Neuron (in vitro differentiated cells): ENCODE data around the gene SHC2.
A peak's percentile ranks its signal among the peaks of the same experiment; 100 is the strongest.

Source experiments
- H2AFZ ChIP-seq: one replicate; pipeline ENCODE4 v1.6.1; 2013; ENCODE audit warnings: low read depth, mild to moderate bottlenecking, inconsistent platforms, low read length, moderate library complexity
- H3K27me3 ChIP-seq: one replicate; pipeline ENCODE4 v1.6.1; 2013; ENCODE audit warnings: low read length; ENCODE audit not compliant: insufficient read depth
- H3K36me3 ChIP-seq: one replicate; pipeline ENCODE4 v1.6.1; 2013; ENCODE audit warnings: low read length; ENCODE audit not compliant: insufficient read depth
- H3K4me1 ChIP-seq: one replicate; pipeline ENCODE4 v1.6.1; 2013; ENCODE audit warnings: low read length; ENCODE audit not compliant: insufficient read depth
- H3K4me3 ChIP-seq: 2 replicates; pipeline ENCODE4 v1.5.1; 2013; ENCODE audit warnings: mild to moderate bottlenecking, low read length, moderate library complexity
- H3K9me3 ChIP-seq: one replicate; pipeline ENCODE4 v1.6.1; 2013; ENCODE audit warnings: low read length

The SHC2 gene

GRCh38 chr19:460877-461720 lies at the start of gene SHC2:
Gene SHC2, minus strand, starts transcription at chr19:461033. Its CDS starts 37 bp downstream, at chr19:460996.
- Histone ChIP-seq H3K9me3 (peaks cover 5% of the 10 kb centered on the region), H3K27me3 (peaks cover 12% of the 10 kb centered on the region), H2AFZ (peak within 1 kb of the TSS; percentile 37), H3K4me1 (peaks cover 10% of the 10 kb centered on the region), H3K36me3 (no peaks in the 10 kb centered on the region), H3K4me3 (peak within 1 kb of the TSS; percentile 71)

- peak overlapping the region; percentile 73 for H3K4me3 ChIP-seq
- no peak overlapping the region for H2AFZ ChIP-seq
- no peaks in the 10 kb centered on the region for H3K27me3 ChIP-seq
- no peaks in the 10 kb centered on the region for H3K36me3 ChIP-seq
- H3K4me1 ChIP-seq: peaks cover 17% of the 10 kb centered on the region
- no peaks in the 10 kb centered on the region for H3K9me3 ChIP-seq
Observed at GRCh38 chr19:508204-509150, 47.6 kb upstream of the SHC2 start.

- Histone ChIP-seq H2AFZ (peak within 1 kb of the TSS; percentile 87), H3K27me3 (no peaks in the 10 kb centered on the region), H3K4me3 (peak within 1 kb of the TSS; percentile 73), H3K9me3 (no peaks in the 10 kb centered on the region), H3K36me3 (no peaks in the 10 kb centered on the region), H3K4me1 (peaks cover 13% of the 10 kb centered on the region)
Observed at GRCh38 chr19:507286-508203, 46.7 kb upstream of the SHC2 start, which contains the start of gene TPGS1. Gene TPGS1, plus strand, starts transcription at chr19:507497. Its CDS starts 10 bp downstream, at chr19:507507.

- peaks cover 13% of the 10 kb centered on the region for H3K4me1 ChIP-seq
Observed at GRCh38 chr19:506404-507285, 45.8 kb upstream of the SHC2 start.

GRCh38 chr19:504616-505015 lies 43.8 kb upstream of the SHC2 start:
- H3K4me1 ChIP-seq: peaks cover 9% of the 10 kb centered on the region
- H3K36me3 ChIP-seq: no peaks in the 10 kb centered on the region
- peaks cover 2% of the 10 kb centered on the region for H3K27me3 ChIP-seq
- no peak overlapping the region for H3K4me3 ChIP-seq
- H2AFZ ChIP-seq: no peak overlapping the region
- no peaks in the 10 kb centered on the region for H3K9me3 ChIP-seq

More at GRCh38 chr19:506404-507285, 45.8 kb upstream of the SHC2 start:
- Histone ChIP-seq H2AFZ (peak overlapping the region; percentile 87), H3K27me3 (no peaks in the 10 kb centered on the region), H3K36me3 (no peaks in the 10 kb centered on the region), H3K9me3 (no peaks in the 10 kb centered on the region), H3K4me3 (peak overlapping the region; percentile 73)

GRCh38 chr19:501646-502045 lies 40.8 kb upstream of the SHC2 start:
- peaks cover 20% of the 10 kb centered on the region for H3K27me3 ChIP-seq
- H2AFZ ChIP-seq: no peak overlapping the region
- no peak overlapping the region for H3K4me3 ChIP-seq
- H3K9me3 ChIP-seq: no peaks in the 10 kb centered on the region
- no peaks in the 10 kb centered on the region for H3K36me3 ChIP-seq
- peaks cover 2% of the 10 kb centered on the region for H3K4me1 ChIP-seq

GRCh38 chr19:498977-499623 lies 38.3 kb upstream of the SHC2 start:
- Histone ChIP-seq H3K4me1 (no peaks in the 10 kb centered on the region), H3K4me3 (no peak overlapping the region), H3K27me3 (peaks cover 20% of the 10 kb centered on the region), H3K9me3 (no peaks in the 10 kb centered on the region), H2AFZ (no peak overlapping the region), H3K36me3 (no peaks in the 10 kb centered on the region)

GRCh38 chr19:498511-498891 lies 37.7 kb upstream of the SHC2 start:
- Histone ChIP-seq H3K4me1 (no peaks in the 10 kb centered on the region), H3K9me3 (no peaks in the 10 kb centered on the region), H2AFZ (no peak overlapping the region), H3K36me3 (no peaks in the 10 kb centered on the region), H3K4me3 (no peak overlapping the region), H3K27me3 (peaks cover 20% of the 10 kb centered on the region)

- peaks cover 20% of the 10 kb centered on the region for H3K27me3 ChIP-seq
- H3K4me3 ChIP-seq: no peak overlapping the region
- no peak overlapping the region for H2AFZ ChIP-seq
- H3K4me1 ChIP-seq: no peaks in the 10 kb centered on the region
- H3K9me3 ChIP-seq: peaks cover 2% of the 10 kb centered on the region
- H3K36me3 ChIP-seq: no peaks in the 10 kb centered on the region
Observed at GRCh38 chr19:497869-498510, 37.2 kb upstream of the SHC2 start.

GRCh38 chr19:497491-497868 lies 36.6 kb upstream of the SHC2 start:
- no peaks in the 10 kb centered on the region for H3K36me3 ChIP-seq
- peaks cover 20% of the 10 kb centered on the region for H3K27me3 ChIP-seq
- peaks cover 3% of the 10 kb centered on the region for H3K9me3 ChIP-seq
- no peaks in the 10 kb centered on the region for H3K4me1 ChIP-seq
- no peak overlapping the region for H3K4me3 ChIP-seq
- no peak overlapping the region for H2AFZ ChIP-seq

- no peak overlapping the region for H2AFZ ChIP-seq
- H3K4me1 ChIP-seq: no peaks in the 10 kb centered on the region
- H3K4me3 ChIP-seq: no peak overlapping the region
- peaks cover 20% of the 10 kb centered on the region for H3K27me3 ChIP-seq
- no peaks in the 10 kb centered on the region for H3K36me3 ChIP-seq
- H3K9me3 ChIP-seq: peaks cover 3% of the 10 kb centered on the region
Observed at GRCh38 chr19:496986-497385, 36.2 kb upstream of the SHC2 start.
